Body of pancreas (tissue), 4 donors: Measurements from ENCODE around the gene HDAC11. TPM values are rescaled to one million over a fixed set of nuclear protein-coding genes. Genes with fewer than 3 reads are reported as not detected.
A peak's percentile ranks its signal among the peaks of the same experiment; 100 is the strongest.
"Not testable (repeated sequence)": the region's sequence is repeated elsewhere in the genome, so short reads cannot be mapped to it uniquely, and the experiment has no call there.

Experiments used
- ATAC-seq: fragments of 150-250 bp; one replicate; pipeline ENCODE4 v1.9.1; 2016
- DNase-seq, 4 donors: peaks; one replicate each; pipeline ENCODE4 v3.0.0-alpha.2; 2019
- H3K27ac ChIP-seq, 4 donors: fragments of 200-600 bp; sonication (generic); 1 replicate in 3 of 4; 2 replicates in 1 of 4; pipeline versions ENCODE4 v1.5.1 to v1.6.1; 2016 to 2019; ENCODE audit warnings: mild to moderate bottlenecking in 1 of 4, mixed read lengths in 1 of 4, moderate library complexity in 1 of 4
- H3K27me3 ChIP-seq, 2 donors: fragments of 200-600 bp; sonication (generic); one replicate each; pipeline ENCODE4 v1.6.0; 2016; ENCODE audit warnings: mild to moderate bottlenecking in 1 of 2
- H3K36me3 ChIP-seq, 2 donors: fragments of 200-600 bp; sonication (generic); replicated peaks in 1 of 2; 2 replicates each; pipeline ENCODE4 v1.5.1; 2016; ENCODE audit warnings: low read depth in 2 of 2; ENCODE audit not compliant: insufficient read depth in 1 of 2
- H3K4me1 ChIP-seq: fragments of 200-600 bp; sonication (generic); one replicate; pipeline ENCODE4 v1.6.0; 2016
- H3K4me3 ChIP-seq, 2 donors: fragments of 200-600 bp; sonication (generic); 1 replicate in 1 of 2; 2 replicates in 1 of 2; pipeline ENCODE4 v1.5.1; 2016 to 2019
- H3K9me3 ChIP-seq, 3 donors: fragments of 200-600 bp; sonication (generic); 1 replicate in 2 of 3; 2 replicates in 1 of 3; pipeline ENCODE4 v1.5.1; 2016
- POLR2A ChIP-seq, 3 donors: fragments of 450-650 bp; IDR thresholded peaks; one replicate each; pipeline ENCODE4 v1.6.1; 2016; ENCODE audit warnings: antibody characterized with exemption in 3 of 3, mild to moderate bottlenecking in 2 of 3
- WGBS, 2 donors: methylation state at CpG; one replicate each; pipeline ENCODE4 v1.1.5; 2017; 5-methylcytosine and 5-hydroxymethylcytosine counted together
- intact Hi-C: fragments of 100-400 bp; cut with DNase I; formaldehyde crosslinking; loops from one replicate; pipeline ENCODE4 v1.15.1; 2023
- total RNA-seq, 2 donors: library from RNA; depleted of rRNA; stranded (reverse); fragments of >200 nt; gene quantifications; one replicate each; pipeline ENCODE4 v1.1.0, GENCODE V29; 2016
- TF ChIP-seq, protein P1 (sequence below), 7 experiments: fragments of 450-650 bp in 4 of 7; fragments of 200-600 bp in 3 of 7; sonication (generic) in 3 of 7; IDR thresholded peaks; one replicate each; pipeline ENCODE4 v1.5.1; 2016 to 2019; ENCODE audit warnings: antibody characterized with exemption in 7 of 7

The HDAC11 gene
- total RNA-seq, 2 donors from 2014 or later = 13.8 to 45.4 TPM

DNA sequence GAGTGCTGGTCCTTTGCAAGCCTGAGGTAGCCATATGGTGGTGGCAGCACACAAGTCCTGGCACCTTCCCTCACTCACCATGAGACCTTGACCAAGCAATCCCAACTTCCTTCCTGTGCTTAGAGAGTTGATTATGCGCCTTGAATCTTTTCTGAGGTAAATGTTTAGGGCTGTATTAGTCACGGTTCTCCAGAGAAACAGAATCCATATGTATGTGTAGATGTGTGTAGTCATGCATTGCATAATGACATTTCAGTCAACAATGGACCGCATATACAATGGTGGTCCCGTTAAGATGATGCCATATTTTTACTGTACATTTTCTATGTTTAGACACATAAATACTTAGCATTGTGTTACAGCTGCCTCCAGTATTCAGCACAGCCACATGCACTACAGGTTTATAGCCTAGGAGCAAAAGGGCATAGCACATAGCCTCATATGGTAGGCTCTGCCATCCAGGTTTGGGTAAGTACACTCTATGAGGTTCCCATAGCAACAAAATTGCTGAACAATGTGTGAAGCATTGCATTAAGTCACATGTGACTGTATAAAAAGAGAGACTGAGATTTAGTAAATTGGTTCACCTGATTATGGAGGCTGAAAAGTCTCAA, 39.8 kb upstream of the HDAC11 start:
- no peaks in the 10 kb centered on the region for H3K27me3 ChIP-seq
- H3K36me3 ChIP-seq = no peaks in the 10 kb centered on the region
- H3K27ac ChIP-seq = no peak overlapping the region
- WGBS, 2 donors = 67 to 79% methylated on average over 4 of the region's 4 CpGs
- DNase-seq (no peak), ATAC-seq (no peak)
- intact Hi-C loops = no loop called here
- no peak overlapping the region for H3K4me3 ChIP-seq
- TF ChIP-seq POLR2A (IDR thresholded peaks at IDR 0.05) = no peak
- TF ChIP-seq, protein P1, sequence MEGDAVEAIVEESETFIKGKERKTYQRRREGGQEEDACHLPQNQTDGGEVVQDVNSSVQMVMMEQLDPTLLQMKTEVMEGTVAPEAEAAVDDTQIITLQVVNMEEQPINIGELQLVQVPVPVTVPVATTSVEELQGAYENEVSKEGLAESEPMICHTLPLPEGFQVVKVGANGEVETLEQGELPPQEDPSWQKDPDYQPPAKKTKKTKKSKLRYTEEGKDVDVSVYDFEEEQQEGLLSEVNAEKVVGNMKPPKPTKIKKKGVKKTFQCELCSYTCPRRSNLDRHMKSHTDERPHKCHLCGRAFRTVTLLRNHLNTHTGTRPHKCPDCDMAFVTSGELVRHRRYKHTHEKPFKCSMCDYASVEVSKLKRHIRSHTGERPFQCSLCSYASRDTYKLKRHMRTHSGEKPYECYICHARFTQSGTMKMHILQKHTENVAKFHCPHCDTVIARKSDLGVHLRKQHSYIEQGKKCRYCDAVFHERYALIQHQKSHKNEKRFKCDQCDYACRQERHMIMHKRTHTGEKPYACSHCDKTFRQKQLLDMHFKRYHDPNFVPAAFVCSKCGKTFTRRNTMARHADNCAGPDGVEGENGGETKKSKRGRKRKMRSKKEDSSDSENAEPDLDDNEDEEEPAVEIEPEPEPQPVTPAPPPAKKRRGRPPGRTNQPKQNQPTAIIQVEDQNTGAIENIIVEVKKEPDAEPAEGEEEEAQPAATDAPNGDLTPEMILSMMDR (IDR thresholded peaks at IDR 0.05) = no peak
- no peaks in the 10 kb centered on the region for H3K9me3 ChIP-seq
- no peaks in the 10 kb centered on the region for H3K4me1 ChIP-seq

DNA sequence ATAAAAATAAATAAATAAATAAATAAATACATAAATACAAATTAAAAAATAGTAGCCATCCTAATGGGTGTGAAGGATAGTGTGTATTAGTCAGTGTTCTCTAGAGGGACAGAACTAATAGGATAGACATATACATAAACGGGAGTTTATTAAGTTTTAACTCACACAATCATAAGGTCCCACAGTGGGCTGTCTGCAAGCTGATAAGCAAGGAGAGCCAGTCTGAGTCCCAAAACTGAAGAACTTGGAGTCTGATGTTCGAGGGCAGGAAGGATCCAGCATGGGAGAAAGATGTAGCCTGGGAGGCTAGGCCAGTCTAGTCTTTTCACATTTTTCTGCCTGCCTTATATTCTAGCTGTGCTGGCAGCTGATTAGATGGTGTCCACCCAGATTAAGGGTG, 37.2 kb upstream of the HDAC11 start:
- DNase-seq, H3K9me3 ChIP-seq, ATAC-seq, H3K4me3 ChIP-seq, intact Hi-C loops, H3K27me3 ChIP-seq, H3K36me3 ChIP-seq, H3K27ac ChIP-seq, H3K4me1 ChIP-seq: not testable (repeated sequence)
- 83 to 94% methylated on average over 2 of the region's 2 CpGs for WGBS, 2 donors

DNA sequence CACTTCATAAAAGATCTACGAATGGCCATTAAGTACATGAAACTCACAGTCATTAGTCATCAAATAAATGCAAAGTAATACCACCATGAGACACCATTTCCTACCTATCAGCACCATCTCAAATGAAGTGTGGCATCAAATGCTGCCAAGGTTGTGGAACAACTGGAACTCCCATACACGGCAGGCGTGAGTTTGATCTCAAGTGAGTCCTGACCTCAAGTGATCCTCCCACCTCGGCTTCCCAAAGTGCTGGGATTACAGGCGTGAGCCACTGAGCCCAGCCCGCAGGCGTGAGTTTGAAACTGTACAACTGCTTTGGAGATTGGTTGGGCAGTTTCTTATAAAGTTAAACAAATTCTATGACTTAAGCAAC, 28.8 kb upstream of the HDAC11 start:
- no peaks in the 10 kb centered on the region for H3K9me3 ChIP-seq
- H3K27ac ChIP-seq = peak overlapping the region in 2 of 4 donors; percentile 80 to 89
- no peak for TF ChIP-seq POLR2A (IDR thresholded peaks at IDR 0.05)
- TF ChIP-seq, protein P1 (IDR thresholded peaks at IDR 0.05) = no peak
- ATAC-seq (no peak), DNase-seq (peak in 2 of 4 donors; percentile 8 to 19)
- H3K4me3 ChIP-seq = peak overlapping the region in 1 of 2 donors; percentile 30
- no peaks in the 10 kb centered on the region for H3K27me3 ChIP-seq
- peaks cover 11% of the 10 kb centered on the region for H3K4me1 ChIP-seq
- no peaks in the 10 kb centered on the region for H3K36me3 ChIP-seq
- 3 to 9% methylated on average over 3 to 7 of the region's 7 CpGs for WGBS, 2 donors
- intact Hi-C loops = no loop called here

DNA sequence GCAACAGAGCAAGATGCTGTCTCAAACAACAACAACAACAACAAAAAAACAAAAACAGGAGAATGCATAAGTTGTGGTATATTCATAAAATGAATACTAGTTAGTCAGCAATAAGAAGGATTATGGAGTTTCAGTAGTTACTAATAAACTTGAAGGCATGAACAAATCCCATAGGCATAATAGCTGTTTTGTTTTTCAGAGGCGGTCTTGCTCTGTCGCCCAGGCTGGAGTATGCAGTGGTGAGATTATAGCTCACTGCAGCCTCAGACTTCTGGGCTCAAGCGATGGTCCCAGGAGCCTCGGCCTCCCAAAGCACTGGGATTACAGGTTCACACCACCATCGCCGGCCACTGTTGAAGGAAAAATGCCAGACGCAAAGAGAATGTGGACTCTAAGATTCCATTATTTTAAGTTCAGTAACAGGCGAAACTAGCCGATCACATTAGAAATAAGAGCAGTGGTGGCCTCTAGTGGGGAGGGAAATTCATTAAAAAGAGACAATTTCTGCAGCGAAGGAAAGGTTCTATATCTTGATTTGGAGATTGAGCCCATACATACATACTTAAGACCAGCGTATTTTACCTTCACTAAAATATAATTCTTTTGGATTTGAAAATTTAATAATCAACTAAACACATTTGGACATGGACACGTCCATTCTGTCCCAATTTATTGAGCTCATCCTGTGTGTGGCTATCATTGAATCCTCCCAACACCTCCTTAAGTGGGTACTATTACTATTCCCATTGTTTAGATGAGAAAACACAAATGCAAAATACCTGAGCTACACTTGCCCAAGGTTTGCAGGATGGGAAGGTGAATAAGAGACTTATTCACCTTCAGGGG, 27.4 kb upstream of the HDAC11 start:
- Histone ChIP-seq H3K9me3 (no peaks in the 10 kb centered on the region), H3K36me3 (no peaks in the 10 kb centered on the region), H3K4me1 (peaks cover 11% of the 10 kb centered on the region), H3K4me3 (no peak overlapping the region), H3K27me3 (no peaks in the 10 kb centered on the region), H3K27ac (peak overlapping the region; percentile 80 to 89 (median 88))
- intact Hi-C loops = no loop called here
- DNase-seq (peak; percentile 46 to 61 (median 50)), ATAC-seq (peak; percentile 56)
- TF ChIP-seq, protein P1 (IDR thresholded peaks at IDR 0.05) = peak; percentile 56 to 79 (median 71)
- no peak for TF ChIP-seq POLR2A (IDR thresholded peaks at IDR 0.05)
- WGBS, 2 donors = 6 to 9% methylated on average over 12 of the region's 12 CpGs

DNA sequence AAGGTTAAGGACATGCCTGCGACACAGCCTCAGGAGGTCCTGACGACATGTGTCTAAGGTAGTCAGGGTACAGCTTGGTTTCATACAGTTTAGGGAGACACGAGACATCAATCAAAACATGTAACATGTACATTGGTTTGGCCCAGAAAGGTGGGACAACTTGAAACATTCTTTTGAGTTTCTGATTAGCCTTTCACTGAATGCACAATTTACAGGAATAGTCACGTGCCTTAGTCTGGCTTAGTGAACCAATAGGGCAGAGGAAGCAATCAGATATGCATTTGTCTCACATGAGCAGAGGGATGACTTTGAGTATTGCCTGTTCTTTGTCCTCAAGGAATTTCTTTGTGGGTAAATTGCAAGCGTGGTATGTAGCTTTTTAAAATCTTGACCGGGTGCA, 24.5 kb upstream of the HDAC11 start:
- Histone ChIP-seq H3K9me3 (no peaks in the 10 kb centered on the region), H3K27me3 (no peaks in the 10 kb centered on the region), H3K27ac (no peak overlapping the region), H3K4me1 (peaks cover 11% of the 10 kb centered on the region), H3K36me3 (no peaks in the 10 kb centered on the region), H3K4me3 (no peak overlapping the region)
- intact Hi-C loops = loop anchor here (5.0 kb wide), 1 partner anchor 363 kb away; no protein-coding TSS in a partner anchor
- no peak for DNase-seq
- ATAC-seq = no peak
- TF ChIP-seq, protein P1 (IDR thresholded peaks at IDR 0.05) = no peak
- TF ChIP-seq POLR2A (IDR thresholded peaks at IDR 0.05) = no peak
- WGBS, 2 donors = 73 to 76% methylated on average over 6 of the region's 6 CpGs
